ENCODE results near the gene ZNF275.
"Not testable (repeated sequence)": the region's sequence is repeated elsewhere in the genome, so short reads cannot be mapped to it uniquely, and the experiment has no call there.

ZNF275 gene

DNA sequence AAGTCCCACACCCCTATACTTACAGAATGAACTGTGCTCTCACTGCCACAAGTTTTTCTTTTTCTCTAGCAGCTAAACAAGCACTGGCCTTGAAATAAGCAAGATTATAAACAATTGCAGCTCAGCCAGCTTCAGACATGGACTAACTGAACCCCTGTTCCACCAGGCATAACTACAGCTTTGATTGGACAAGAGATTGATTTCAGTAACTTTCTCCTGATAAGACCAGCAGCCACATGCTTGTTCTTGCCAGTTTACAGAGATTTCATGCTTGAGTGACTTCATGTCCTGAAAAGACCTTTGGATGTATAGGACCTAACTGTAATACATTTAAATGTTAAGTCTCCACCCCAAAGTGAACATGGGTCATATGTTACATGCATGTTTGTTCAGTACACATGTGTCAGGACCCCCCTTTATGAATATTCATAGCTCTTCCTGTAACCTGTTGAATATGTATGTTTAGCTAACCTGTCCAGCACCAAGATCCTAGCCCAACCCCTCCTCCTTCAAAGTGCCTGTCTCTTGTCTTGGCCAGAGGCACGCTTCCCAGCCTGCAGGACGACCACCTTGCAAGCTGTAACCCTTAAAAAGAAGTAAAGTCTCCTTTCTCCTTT is 27.9 kb downstream of the ZNF275 start:
- no peak for DNase-seq

DNA sequence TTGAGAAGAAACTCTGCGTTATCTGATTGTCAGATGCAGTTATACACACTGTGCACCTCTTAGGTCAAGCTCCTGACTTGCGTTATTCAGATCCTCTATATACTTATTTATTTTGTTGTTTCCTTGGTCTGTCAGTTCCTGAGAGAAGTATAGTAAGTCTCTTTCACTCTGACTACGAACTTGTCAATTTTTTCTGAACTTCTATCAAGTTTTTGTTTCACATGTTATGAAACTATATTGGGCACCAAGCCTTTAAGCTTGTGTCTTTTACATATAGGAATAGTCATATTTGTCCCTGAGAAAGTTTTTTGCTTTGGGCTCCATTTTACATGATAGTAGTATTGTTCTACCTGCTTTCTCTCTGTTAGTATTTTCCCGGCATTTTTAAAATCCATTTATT is 31.7 kb downstream of the ZNF275 start:
- DNase-seq = no peak

DNA sequence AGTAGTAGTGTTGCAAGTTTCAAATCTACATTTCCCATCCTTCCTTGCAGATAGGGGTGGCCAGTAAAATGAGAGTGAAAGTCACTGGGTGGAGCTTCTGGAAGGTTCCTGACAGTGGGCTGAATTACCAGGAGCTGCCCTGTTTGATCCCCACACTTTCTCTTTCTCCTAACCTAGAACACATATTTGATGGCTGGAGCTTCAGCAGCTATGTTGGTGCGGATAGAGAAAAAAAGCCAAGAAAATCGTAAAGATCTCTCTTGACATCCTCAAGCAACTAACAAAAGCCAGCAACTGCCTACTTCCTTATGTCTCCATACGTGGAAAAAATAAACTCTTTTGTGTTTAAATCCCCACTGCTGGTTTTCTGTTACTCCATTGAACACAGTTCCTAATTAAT is 32.2 kb downstream of the ZNF275 start:
- no peak for DNase-seq

DNA sequence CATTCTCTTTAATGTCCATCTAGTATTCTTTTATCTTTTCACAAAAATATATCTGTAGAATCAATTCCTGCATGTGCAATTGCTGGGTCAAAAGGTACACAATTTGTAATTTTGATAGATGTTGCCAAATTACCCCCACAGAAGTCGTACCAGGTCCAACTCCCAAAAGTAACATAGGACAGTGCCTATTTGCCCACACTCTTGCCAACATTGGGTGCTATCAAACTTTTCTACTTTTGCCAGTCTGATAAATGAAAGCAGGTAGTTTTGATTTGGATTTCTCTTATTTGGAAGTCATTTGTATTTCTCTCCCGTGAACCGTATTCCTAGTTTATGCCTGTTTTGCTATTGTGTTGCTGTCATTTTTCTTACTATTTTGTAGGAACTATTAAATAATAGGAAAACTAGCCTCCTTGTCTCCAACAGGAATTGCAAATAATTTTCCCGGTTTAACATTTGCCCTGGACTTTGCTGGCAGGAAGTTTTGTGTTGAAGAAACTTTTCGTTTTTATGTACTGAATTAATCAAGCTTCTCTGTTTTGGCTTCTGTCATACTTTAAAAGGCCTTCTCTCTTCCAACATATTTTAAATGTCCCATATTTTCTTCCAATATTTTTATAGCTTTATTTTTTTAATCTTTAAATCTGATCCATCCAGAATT is 33.1 kb downstream of the ZNF275 start:
- no peak for DNase-seq

DNA sequence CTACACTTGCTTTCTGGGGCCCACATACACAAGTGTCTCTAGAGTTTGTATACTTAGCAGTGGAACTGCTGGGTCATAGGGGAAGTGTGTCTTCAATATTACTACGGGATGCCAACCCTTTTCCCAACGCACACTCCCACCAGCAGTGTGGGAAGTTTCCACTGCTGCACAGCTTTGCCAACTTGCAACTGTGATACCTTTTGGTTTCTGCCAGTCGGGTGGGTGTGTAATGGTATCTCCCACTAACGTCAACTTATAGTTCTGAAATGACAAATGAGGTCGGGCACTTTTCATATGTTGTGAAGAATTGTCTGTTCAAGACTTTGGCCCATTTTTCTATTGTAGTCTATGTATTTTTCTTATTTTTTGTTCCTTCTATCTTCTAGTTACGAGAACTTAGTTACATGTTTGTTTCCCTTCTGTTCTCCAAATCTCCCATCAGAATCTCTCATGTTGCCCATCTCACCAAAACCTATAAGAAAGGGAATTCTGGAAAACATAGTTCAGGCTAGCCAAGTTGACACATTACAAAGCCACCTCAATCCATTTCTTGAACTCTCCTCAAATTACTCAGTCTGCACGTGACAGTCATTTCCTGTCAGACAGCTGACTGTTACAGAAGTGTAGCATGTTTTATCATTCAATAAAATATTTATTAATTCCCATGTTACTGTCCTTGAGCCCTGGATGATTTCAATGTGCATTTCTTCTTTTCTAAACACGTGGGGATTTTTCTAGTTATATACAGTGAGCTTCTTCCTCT is 36.5 kb downstream of the ZNF275 start:
- no peak for DNase-seq

DNA sequence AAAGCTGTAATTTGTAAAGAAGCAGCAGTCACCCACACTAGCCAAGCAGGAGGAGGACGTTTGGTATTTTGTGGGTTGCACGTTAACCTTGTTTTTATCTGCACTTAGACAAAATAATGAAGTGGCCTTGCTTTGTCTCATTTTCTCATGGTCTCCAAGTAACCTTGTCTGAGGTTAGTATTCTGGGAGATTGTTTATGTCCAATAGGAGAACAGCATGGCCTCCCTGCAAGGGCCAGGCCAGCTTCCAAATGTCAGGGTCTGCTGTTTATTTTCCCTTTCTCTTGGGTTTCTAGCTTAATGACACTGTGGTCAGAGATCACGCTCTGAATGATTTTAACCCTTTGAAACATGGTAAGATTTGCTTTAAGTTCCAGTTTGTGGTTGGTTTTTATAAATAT is 37.3 kb downstream of the ZNF275 start:
- no peak for DNase-seq

DNA sequence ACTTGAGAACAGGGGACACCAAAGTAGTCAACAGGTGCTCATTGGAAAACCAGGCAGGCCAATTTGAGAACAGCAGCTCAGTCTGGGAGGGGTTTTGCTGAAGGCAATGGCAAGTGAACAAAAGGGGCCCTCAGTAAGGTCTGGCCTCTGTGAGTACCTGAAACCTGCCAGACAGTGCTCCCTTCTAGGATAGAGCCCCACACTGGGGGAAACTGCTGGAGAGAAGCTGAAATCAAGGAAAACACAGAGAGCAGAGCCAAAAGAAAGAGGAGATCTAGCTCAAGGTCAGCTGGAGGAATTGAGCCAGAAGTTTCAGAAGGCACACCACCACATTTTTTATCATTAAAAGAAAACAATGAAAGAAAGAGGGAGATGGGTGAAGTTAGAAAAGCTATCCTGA is 39.0 kb downstream of the ZNF275 start:
- no peak for DNase-seq

DNA sequence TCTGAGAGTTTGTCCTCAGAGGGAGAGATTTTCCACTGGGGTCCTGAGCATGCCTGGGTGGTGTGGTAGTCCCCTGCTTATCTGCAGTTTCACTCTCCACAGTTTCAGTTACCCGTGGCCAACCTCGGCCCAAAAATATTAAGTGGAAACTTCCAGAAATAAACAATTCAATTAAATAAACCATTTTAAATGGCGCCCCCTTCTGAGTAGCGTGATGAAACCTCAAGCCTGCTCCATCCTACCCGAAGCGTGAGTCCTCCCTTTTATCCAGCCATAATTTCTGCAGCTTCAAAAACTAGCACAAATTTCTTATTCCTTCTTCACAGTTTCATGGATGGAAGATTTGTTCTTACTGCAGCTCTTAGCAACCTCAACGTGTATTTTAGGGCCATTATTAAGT is 40.5 kb downstream of the ZNF275 start:
- DNase-seq = no peak

DNA sequence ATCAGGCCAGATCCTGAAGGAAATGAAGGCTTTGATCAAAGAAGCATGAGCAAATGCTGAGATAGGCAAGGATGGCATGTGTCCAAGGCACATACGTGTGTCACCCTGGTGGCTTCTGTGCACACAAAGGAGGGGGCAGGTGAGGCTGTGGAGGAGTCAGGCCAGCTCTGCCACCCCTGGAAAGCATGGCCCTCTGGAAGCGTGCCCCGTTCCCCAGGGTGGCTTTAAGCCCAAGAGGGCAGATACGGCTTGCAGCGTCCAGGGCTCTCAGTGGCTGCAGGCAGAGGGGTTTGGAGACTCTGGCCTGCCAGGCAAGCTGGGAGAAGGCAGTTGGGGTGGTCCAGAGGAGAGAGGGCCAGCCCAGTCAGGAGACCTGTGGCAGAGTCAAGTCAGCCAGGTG is 41.6 kb downstream of the ZNF275 start:
- DNase-seq = no peak

DNA sequence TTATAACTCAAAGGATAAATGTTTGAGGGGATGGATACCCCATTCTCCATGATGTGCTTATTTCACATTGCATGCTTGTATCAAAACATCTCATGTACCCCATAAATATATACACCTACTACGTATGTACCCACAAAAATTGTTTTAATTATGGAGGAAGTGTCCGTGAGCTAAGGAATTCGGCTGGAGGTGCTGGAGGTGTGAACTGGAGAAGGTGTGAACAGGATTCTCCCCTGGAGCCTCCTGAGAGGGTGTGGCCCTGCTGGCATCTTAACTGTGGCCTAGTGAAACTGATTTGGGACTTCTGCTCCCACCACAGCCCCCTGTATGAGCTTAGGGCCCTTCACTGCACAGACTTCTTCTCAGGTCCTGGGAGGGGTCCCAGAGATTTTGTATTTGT is 43.8 kb downstream of the ZNF275 start:
- no peak for DNase-seq

DNA sequence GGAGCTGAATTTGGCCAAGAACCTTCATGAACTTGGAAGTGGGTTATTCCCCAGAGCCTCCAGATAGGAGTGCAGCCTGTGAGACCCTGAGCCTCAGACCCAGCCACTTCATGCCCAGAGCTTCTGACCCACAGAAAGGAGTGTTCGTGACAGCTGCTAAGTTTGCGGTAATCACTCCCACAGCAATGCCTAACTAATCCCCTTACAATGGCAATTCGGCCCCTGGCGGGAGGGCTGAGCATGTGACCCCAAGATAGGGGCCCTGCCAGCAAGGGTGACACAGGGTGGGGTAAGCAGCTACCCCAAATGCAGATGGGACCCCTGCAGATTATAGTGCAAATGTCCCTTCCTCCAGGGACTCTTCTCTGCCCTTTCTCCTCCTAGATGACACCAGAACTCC is 44.7 kb downstream of the ZNF275 start:
- DNase-seq = no peak

DNA sequence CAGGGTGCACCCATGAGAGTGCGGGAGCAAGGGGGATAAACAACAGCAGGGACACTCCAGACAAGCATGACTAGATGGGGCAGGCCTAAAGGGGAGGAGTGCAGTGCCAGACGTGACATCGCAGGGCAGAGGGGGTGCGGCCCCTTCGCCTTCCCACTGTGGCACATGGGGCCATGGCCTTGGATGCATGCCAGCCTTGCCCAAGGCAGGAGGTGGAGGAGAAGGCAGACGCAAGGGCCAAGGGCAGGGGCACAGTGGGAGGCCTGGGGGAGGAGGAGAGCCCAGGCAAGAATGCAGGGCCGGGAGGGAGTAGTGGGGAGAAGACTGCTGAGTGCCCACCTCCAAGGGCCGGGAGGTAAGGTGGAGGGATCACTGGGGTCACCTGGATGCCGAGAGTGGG is 45.6 kb downstream of the ZNF275 start:
- no peak for DNase-seq

DNA sequence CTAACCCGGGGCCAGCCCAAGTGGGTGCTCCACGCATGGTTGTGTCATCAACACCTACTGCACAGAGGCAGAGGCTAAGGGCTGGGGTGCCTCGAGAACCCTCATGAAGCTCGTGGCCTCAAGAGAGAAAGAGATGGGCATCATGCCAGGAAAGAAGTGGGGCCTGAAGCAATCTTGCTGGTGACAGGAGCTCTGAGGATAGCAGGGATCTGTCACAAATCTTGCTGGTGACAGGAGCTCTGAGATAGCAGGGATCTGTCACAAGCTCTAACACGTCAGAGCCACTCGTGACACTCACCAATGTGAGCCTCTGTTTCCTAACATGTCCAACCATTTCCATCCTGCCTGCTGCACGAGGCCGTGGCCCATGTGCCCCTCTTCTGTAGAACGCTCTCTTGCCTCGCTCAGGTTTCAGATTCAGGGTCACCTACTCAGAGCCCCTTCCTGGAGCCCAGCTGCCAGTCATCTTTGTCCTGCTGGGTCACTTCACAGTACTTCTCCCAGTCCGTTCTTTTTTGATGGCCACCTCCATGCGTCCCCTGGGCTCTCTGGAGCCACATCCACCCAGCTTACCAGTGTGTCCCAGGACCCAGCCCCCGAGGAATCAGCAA is 46.1 kb downstream of the ZNF275 start:
- no peak for DNase-seq

DNA sequence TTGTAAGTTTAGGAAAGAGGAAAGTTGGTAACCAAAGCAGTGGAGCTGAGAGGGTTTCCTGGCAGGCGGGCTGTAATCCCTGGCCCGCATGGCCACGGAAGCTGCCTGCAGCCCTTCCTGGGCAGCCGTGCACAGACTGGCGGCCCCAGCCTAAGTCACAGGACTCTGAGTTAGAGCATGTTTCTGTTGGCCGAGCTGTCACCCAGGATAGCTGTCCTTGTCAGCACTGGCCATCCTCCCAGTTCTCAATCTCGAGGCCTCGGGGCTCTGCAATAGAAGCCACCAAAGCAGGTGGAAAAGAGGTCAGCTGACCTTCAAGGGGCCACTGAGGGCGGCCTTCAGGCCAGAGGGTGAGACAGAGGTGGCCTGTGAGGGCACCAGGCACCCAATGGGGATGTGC is 46.7 kb downstream of the ZNF275 start:
- no peak for DNase-seq

DNA sequence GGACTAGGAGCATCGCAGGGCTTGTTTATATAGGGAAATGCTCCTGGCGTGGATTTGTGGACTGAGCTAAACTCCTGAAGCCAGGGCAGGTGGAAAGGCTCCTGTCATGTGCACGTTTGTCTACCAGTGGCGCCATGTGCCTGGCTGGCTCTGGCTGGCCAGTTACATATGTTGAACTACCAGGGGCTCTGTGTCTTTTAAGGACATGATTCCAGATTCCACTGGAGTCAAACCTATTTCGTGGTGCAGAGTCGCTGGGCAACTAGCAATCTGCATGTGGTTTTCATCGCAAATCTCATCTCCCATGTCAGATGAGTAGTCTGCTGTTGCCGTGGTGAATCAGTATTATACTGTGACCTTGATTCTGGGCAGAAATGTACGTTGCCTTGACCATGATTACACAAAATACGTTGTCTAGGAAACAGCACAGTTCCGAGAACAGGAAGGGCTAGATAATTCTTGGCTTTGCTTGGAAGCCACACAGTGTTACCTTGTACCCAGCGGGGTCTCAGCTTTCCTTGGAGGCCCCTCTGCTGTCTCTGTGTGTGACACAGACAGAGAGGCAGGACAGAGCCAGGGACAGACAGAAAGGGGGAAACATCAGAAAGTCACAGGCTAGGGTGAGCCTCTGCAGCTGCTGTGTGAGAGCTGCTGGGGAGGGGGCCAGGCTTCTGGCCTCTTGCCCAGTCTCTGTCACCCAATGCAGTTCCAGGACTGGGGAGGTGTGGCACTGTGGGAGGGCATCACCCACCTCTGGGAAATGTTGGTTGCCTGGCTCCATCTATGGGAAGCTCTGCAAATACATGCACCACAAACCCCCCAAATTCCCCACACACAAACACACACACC is 48.0 kb downstream of the ZNF275 start:
- no peak for DNase-seq

DNA sequence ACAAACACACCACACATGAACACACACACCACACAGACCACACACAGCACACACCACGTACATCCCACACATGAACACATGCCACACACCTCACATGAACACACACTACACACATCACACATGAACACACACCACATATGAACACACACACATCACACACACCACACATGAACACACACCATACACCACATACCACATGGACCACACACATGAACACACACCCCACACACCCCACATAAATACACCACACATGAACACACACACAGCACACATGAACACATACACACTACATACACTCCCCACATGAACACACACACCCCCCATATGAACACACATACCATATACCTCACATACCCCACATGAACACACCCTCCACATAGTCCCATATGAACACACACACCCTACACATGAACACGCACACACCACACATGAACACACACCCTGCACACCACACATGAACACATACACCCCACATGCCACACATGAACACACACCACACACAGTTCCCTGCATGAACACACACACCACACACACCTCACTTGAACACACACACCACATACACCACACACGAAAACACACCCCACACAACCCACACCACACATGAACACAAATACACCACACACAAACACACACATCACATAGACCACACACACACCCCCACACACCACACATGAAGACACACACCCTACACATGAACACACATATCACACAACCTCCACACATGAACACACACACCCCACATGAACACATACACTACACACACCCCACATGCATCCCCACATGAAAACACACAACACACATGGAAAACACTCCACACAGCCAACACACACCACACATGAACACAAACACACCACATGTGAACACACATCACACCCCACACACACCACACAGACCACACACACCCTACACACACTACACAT is 48.9 kb downstream of the ZNF275 start:
- DNase-seq = no peak

DNA sequence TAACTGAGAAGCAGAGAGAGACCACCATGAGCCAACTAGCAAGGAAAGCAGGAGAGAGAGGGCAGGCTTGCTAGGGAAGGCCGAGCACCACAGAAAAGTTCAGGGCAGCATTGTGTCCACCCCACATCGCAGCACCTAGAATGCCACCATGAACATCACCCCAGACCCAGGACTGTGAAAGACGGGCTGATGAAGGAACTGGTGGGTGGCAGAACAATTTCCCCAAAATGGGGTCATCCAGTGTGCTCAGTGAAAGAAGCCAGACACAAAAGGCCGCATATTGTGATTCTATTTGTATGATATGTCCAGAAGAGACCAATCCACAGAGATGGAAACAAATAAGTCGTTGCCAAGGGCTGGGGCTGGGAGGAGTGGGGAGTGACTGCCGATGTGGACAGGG is 50.4 kb downstream of the ZNF275 start:
- DNase-seq = no peak

DNA sequence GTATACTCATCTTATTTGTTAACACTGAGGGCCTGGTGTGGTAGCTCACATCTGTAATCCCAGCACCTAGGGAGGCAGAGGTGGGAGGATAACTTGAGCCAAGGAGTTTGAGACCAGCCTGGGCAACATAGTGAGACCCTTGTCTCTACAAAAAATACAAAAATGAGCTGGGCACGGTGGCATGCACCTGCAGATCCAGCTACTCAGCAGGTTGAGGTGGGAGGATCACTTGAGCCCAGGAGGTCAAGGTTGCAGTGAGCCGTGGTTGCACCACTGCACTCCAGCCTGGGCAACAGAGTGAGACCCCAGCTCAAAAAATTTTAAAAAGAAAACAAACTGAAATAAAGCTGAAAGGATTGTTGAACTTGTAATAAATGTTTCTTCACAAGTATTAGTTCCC is 51.0 kb downstream of the ZNF275 start:
- DNase-seq = not testable (repeated sequence)

DNA sequence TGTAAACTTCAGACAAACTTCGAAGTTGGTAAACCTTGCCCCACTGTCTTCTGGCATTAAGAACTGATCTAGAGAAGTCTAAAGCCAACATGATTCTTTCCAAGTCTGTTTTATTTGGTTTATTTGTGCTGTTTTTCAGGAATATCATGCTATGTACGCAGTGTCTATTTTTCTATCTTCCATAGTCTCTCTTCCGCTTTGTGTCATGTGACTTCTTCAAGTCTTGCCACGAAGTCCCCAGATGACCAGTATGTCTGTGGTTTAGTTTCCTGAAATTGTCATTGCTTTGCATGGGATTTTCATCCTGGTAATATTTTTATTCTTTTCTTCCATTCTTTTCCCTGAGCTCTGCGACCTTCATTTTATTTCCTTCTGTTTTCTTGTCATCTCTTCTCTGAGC is 52.1 kb downstream of the ZNF275 start:
- DNase-seq = no peak

DNA sequence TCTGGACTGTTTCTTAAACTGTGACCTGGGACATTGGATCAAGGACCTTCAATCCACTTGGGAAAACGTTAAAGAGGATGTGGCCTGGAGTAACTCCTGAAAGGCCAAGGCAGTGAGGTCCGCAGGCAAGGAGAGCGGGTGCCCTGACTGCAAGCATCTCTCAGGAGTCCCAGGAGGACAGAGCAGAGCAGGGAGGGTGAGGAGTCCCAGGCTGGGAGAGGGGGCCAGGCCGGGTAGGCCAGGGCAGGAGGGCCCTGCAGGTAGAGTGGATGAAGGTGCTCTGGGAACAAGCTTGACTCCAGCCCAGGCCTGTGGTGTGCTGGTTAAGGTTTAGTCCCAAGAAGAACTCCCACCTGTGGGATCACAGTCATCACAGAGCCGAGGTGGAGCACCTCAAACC is 53.4 kb downstream of the ZNF275 start:
- no peak for DNase-seq

DNA sequence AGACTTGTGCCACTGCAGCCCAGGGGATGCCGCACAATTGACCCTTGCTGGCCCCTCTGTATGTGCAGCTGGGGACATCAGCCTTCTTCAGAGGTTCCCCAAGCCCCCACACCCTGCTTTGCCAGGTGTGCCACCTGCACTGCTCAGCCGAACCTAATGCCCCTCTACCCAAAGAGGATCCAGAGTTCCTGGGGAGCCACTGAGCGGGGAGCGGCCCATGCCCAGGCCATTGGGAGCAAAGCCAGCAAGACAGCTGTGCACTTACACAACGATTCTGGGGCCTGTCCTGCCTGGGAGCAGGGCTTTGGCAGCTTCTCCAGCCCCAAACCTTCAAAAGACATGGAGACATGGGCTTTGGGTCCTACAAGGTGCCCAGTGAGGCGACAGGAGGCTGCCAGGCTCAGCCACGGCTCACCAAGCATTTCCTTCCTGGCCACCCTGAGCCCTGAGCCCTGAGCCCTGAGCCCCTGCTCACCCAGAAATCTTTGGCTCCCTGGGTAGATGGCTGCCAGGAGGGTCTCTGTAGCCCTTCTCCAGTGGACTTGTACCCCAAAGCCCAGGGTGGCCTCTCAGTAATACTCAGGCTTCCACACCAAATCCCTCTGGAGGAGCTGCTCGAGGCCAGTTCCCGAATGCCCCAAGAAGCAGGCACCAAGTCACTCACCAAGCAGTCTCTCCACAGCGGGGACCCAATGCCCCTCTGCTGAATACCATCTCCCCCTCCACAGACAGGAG is 54.2 kb downstream of the ZNF275 start:
- DNase-seq = no peak
